ENCODE results near the gene CREB3.

The CREB3 gene

GRCh38 chr9:35728041-35728971 lies 4.2 kb upstream of the CREB3 start:
- DNase-seq = peak; percentile 77 to 88 (median 85)

GRCh38 chr9:35729101-35729500 lies 3.4 kb upstream of the CREB3 start:
- no peak for DNase-seq

GRCh38 chr9:35729700-35730485 lies 2.6 kb upstream of the CREB3 start:
- peak; percentile 80 to 92 (median 90) for DNase-seq

- no peak for DNase-seq
Observed at GRCh38 chr9:35730486-35730854, 2.0 kb upstream of the CREB3 start.

- peak in 1 of 4 experiments; percentile 22 for DNase-seq
Observed at GRCh38 chr9:35731415-35732184, 866 bp upstream of the CREB3 start.

- peak; percentile 15 to 63 (median 54) for DNase-seq
Observed at GRCh38 chr9:35732800-35733541, 505 bp downstream of the CREB3 start.

GRCh38 chr9:35734096-35734495 lies 1.6 kb downstream of the CREB3 start:
- no peak for DNase-seq

GRCh38 chr9:35736201-35736633 lies 3.8 kb downstream of the CREB3 start:
- DNase-seq = peak; percentile 74 to 82 (median 79)

GRCh38 chr9:35737143-35737542 lies 4.7 kb downstream of the CREB3 start:
- DNase-seq = no peak

- no peak for DNase-seq
Observed at GRCh38 chr9:35738186-35738585, 5.7 kb downstream of the CREB3 start.

GRCh38 chr9:35738924-35739323 lies 6.5 kb downstream of the CREB3 start:
- DNase-seq = no peak

- DNase-seq = no peak
Observed at GRCh38 chr9:35740243-35740642, 7.8 kb downstream of the CREB3 start.

GRCh38 chr9:35741740-35742139 lies 9.3 kb downstream of the CREB3 start:
- no peak for DNase-seq

GRCh38 chr9:35743452-35743851 lies 11.0 kb downstream of the CREB3 start:
- peak in 2 of 4 experiments; percentile 34 to 53 for DNase-seq

- DNase-seq = no peak
Observed at GRCh38 chr9:35743880-35744518, 11.5 kb downstream of the CREB3 start.

GRCh38 chr9:35745569-35745968 lies 13.1 kb downstream of the CREB3 start:
- no peak for DNase-seq

- DNase-seq = no peak
Observed at GRCh38 chr9:35746583-35746982, 14.1 kb downstream of the CREB3 start.

- DNase-seq = no peak
Observed at GRCh38 chr9:35748242-35748857, 15.9 kb downstream of the CREB3 start.

- DNase-seq = peak; percentile 76 to 94 (median 86)
Observed at GRCh38 chr9:35748858-35749514, 16.5 kb downstream of the CREB3 start, which contains the start of the genes GBA2 and RGP1. Gene GBA2, minus strand, starts transcription at chr9:35749228. Its CDS starts 524 bp downstream, at chr9:35748704. Gene RGP1, plus strand, starts transcription at chr9:35749287. Its CDS starts 469 bp downstream, at chr9:35749756.
